Activated naive CD4-positive, alpha-beta T cell treated with anti-CD3 and anti-CD28 coated beads, Interleukin-2, amount 50 U/mL, for 72 hours (primary cell): Measurements from ENCODE around the gene RPL7L1. TPM values are rescaled to one million over a fixed set of nuclear protein-coding genes. Genes with fewer than 3 reads are reported as not detected.
A peak's percentile ranks its signal among the peaks of the same experiment; 100 is the strongest.
"Not testable (repeated sequence)": the region's sequence is repeated elsewhere in the genome, so short reads cannot be mapped to it uniquely, and the experiment has no call there.

Experiments
- ATAC-seq, 2 donors: fragments of 150-1000 bp; cut with Tn5 transposase; 2 replicates each; pipeline ENCODE4 v1.10.0; 2021; ENCODE audit warnings: mild to moderate bottlenecking in 2 of 2, moderate library complexity in 2 of 2
- DNase-seq, 2 donors: peaks; one replicate each; pipeline ENCODE4 v3.0.0; 2021 to 2022; ENCODE audit warnings: low spot score in 2 of 2
- H3K27ac Mint-ChIP-seq, 2 donors: one replicate each; pipeline ENCODE4 v1.8.0; 2022; ENCODE audit warnings: mild to moderate bottlenecking in 2 of 2, mixed read lengths in 2 of 2
- H3K36me3 Mint-ChIP-seq, 2 donors: one replicate each; pipeline ENCODE4 v1.8.0; 2022; ENCODE audit warnings: mixed read lengths in 2 of 2
- H3K9me3 Mint-ChIP-seq, 2 donors: one replicate each; pipeline ENCODE4 v1.8.0; 2022; ENCODE audit warnings: mixed read lengths in 2 of 2
- total RNA-seq, 2 donors: library from RNA; stranded (reverse); gene quantifications; one replicate each; pipeline ENCODE4 v1.2.3, GENCODE V29; 2022

The RPL7L1 gene
- 100 to 1,000 TPM; 120 to 125 TPM for total RNA-seq

- H3K27ac Mint-ChIP-seq, result peak within 1 kb of the TSS; percentile 98 to 100
- H3K36me3 Mint-ChIP-seq, result peaks cover 35 to 37% of the 10 kb centered on the region in 2 donors
- peak; percentile 79 to 89 for DNase-seq
- H3K9me3 Mint-ChIP-seq, result no peaks in the 10 kb centered on the region
- ATAC-seq, result peak; percentile 94 to 97
Observed at GRCh38 chr6:42879372-42880239, at the start of gene RPL7L1. RPL7L1 (plus strand) TSS chr6:42879616; CDS start chr6:42879911, 295 bp downstream.

- Mint-ChIP-seq H3K27ac (peak overlapping the region in 1 of 2 donors; percentile 49), H3K36me3 (peaks cover 11 to 13% of the 10 kb centered on the region in 2 donors), H3K9me3 (no peaks in the 10 kb centered on the region)
- ATAC-seq (no peak), DNase-seq (no peak)
Observed at GRCh38 chr6:42831237-42831636, 48.2 kb upstream of the RPL7L1 start.

GRCh38 chr6:42834056-42834455 lies 45.4 kb upstream of the RPL7L1 start:
- no peaks in the 10 kb centered on the region for H3K9me3 Mint-ChIP-seq
- H3K36me3 Mint-ChIP-seq, result peaks cover 7% of the 10 kb centered on the region in 2 donors
- DNase-seq, result no peak
- ATAC-seq, result no peak
- no peak overlapping the region for H3K27ac Mint-ChIP-seq

DNA sequence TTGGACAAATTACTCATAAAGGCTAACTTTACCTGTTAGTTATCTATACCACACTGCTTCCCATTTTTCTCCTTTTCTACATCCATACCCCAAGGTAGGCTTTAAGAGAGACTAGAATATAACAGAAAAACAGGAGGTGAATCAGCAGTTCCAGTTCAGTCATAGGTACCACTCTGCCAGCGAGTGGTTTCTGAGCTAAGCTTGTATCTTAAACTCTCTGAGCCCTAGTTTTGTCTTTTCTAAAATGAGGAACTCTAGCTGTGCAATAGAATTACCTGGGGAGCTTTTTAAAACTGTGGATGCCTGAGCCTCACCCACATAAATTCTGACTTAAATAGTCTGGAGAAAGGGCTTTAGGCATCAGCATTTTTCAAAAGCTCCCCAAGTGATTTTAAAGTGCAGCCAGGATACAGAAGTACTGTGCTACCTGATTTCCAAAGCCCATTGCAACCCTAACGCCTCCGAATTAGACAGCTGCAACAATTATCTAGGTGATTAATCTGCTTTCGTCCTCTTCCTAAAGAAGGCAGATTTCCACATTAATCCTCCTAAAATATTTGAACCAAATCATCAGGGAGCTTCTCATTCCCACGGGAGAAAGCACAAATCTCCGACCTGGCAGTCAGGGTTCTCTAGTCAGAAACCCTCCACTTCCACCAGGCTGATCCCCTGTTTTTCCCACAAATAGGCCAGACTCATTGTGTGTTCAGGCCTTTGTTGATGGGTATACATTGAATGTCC lies 37.4 kb upstream of the RPL7L1 start:
- Mint-ChIP-seq H3K36me3 (no peaks in the 10 kb centered on the region), H3K9me3 (no peaks in the 10 kb centered on the region), H3K27ac (peak overlapping the region; percentile 5 to 20)
- DNase-seq (no peak), ATAC-seq (peak; percentile 28 to 29)

DNA sequence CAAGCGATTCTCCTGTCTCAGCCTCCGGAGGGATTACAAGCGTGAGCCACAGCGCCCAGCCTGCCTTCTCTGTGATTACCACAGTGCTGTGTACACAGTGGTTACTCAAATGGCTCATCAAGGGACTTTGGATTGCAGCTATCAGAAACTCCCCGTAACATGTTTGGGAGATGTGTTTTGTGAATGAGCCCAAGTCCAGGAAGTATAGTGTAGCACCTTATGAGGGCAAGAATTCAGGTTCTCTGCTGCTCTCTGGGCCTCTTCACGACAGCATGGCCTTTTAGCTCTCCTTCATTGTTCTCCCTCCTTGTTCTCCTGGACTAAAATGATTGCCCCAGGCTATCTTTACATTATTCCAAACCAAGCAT lies 34.1 kb upstream of the RPL7L1 start:
- Mint-ChIP-seq H3K36me3 (no peaks in the 10 kb centered on the region), H3K27ac (no peak overlapping the region), H3K9me3 (no peaks in the 10 kb centered on the region)
- DNase-seq, result no peak
- no peak for ATAC-seq

DNA sequence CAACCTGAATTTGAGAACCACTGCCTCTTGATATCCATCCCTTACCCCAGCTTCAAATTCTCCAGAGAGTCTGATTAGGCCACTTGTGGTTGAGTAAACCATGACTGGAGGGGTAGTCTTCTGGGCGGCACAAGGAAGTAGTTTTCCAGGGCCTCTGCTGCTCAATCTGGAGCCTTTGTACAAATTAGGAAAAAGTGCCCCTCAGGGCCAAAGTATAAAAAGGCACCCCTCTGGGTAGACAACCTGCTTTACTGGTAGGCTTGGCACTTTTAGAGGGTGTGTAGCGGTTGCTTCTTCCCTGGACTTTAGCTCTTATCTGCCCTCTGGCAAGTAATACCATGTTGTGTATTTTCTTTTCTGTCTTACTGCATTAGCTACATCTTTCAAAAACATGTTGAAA lies 32.9 kb upstream of the RPL7L1 start:
- Mint-ChIP-seq H3K9me3 (no peaks in the 10 kb centered on the region), H3K36me3 (no peaks in the 10 kb centered on the region), H3K27ac (no peak overlapping the region)
- ATAC-seq (no peak), DNase-seq (no peak)

DNA sequence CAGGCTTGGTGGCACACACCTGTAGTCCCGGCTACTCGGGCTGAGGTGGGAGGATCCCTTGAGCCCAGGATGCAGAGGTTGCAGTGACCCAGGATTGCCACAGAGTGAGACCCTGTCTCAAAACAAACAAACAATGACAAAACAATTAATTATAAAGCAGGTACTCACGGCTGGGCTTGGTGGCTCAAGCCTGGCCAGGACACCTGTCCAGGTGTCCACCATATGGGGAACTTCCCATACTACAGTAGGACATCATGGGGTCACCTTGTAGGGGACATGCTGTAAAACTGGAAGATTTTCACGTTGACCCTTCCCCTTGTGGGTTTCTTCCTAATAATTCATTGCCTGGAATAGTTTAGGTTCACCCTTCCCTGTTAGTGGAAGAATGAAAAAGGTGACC lies 30.7 kb upstream of the RPL7L1 start:
- no peak for ATAC-seq
- H3K36me3 Mint-ChIP-seq, result no peaks in the 10 kb centered on the region
- no peak for DNase-seq
- peak overlapping the region in 1 of 2 donors; percentile 79 for H3K27ac Mint-ChIP-seq
- no peaks in the 10 kb centered on the region for H3K9me3 Mint-ChIP-seq

- ATAC-seq, result no peak
- Mint-ChIP-seq H3K27ac (peak overlapping the region in 1 of 2 donors; percentile 50), H3K9me3 (no peaks in the 10 kb centered on the region), H3K36me3 (no peaks in the 10 kb centered on the region)
- DNase-seq, result no peak
Observed at GRCh38 chr6:42851599-42851998, 27.8 kb upstream of the RPL7L1 start.

GRCh38 chr6:42860036-42860435 lies 19.4 kb upstream of the RPL7L1 start:
- no peak for DNase-seq
- ATAC-seq, result no peak
- no peaks in the 10 kb centered on the region for H3K9me3 Mint-ChIP-seq
- peaks cover 0 to 4% of the 10 kb centered on the region in 2 donors for H3K36me3 Mint-ChIP-seq
- no peak overlapping the region for H3K27ac Mint-ChIP-seq

DNA sequence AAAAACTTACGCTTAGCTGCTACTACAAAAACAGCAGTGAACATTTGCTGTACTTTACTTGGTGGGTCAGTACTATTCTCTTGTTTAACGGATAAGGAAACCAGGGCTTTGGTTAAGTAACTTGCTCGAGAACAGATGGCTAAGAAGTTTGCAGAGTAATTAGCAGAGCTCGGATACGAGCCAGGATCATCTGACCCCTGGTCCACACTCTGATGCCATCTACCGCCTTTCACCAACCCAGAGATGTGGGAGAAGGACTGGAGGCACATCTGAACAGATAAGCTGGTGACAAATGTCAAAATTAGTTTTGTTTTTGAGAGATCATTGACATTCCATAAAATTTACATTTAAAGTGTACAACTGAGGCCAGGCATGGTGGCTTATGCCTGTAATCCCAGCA lies 18.9 kb upstream of the RPL7L1 start:
- no peaks in the 10 kb centered on the region for H3K9me3 Mint-ChIP-seq
- DNase-seq (no peak), ATAC-seq (no peak)
- peaks cover 0 to 4% of the 10 kb centered on the region in 2 donors for H3K36me3 Mint-ChIP-seq
- H3K27ac Mint-ChIP-seq, result no peak overlapping the region

DNA sequence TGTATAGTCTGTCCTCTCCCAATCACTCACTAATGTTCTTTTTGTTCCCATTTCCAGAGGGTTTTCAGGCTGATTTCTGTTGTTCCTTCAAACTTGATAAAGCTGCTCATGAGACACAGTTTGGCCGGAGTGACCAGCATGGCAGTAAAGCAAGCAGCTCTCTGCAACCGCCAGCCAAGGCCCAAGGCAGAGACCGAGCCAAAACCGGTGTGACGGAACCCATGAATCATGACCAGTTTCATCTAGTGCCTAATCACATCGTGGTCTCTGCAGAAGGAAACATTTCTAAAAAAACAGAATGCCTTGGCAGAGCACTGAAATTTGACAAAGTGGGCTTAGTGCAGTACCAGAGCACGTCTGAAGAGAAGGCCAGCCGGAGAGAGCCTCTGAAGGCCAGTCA lies 14.8 kb upstream of the RPL7L1 start:
- H3K36me3 Mint-ChIP-seq, result no peaks in the 10 kb centered on the region
- DNase-seq (no peak), ATAC-seq (no peak)
- peak overlapping the region in 1 of 2 donors; percentile 58 for H3K27ac Mint-ChIP-seq
- no peaks in the 10 kb centered on the region for H3K9me3 Mint-ChIP-seq

DNA sequence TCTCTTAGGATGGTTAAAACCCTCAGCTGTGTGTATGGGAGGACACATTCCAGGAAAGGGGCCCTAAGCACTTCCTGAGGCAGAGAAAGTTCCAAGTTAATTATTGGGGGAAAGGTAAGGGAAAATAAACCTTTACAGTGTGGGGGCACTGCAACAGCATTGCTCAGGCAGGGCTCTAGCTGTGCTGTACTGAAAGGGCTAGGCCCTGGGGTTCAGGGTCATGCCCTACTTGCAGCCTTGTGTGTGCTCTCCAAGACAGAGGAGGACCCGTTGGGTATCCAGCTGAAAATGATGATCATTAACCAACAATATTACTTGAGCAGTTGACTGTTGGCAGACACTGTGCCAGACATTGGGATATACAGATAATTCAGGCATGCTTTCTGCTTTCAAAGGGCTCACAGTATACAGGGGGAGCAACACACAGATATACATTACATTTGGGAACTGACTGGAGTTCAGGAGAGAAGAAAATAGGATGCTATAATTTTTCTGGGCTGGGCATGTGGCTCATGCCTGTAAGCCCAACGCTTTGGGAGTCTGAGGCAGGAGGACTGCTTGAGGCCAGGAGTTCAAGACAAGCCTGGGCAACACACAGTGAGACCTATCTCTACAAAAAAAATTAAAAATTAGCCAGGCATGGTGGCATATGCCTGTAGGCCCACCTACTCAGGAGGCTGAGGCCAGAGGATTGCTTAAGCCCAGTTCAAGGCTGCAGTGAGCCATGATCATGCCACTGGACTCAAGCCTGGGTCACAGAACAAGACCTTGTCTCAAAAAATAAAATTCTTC lies 9.1 kb upstream of the RPL7L1 start:
- Mint-ChIP-seq H3K27ac (peak overlapping the region; percentile 56 to 63), H3K36me3 (no peaks in the 10 kb centered on the region), H3K9me3 (no peaks in the 10 kb centered on the region)
- DNase-seq, result no peak
- ATAC-seq, result no peak

- DNase-seq (no peak), ATAC-seq (no peak)
- Mint-ChIP-seq H3K36me3 (no peaks in the 10 kb centered on the region), H3K27ac (peak overlapping the region; percentile 9 to 59), H3K9me3 (no peaks in the 10 kb centered on the region)
Observed at GRCh38 chr6:42871711-42872110, 7.7 kb upstream of the RPL7L1 start.

DNA sequence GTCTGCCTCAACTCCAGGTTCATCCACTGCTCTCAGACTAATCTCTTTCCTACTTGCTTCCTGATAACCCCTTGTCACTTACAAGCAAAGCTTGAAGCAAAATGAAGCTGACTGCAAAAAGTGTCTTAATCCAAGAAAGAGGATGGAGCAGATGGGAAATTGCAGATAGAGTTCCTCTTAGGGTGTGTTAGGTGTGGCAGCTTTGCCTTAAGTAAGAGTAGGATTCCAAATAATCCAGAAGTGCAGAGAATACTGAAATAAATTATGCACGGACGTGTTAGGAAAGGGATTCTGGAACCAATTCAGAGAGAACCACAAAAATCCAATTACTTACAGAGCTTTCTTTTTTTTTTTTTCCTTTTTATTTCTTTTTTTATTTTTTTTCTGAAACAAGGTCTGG lies 6.1 kb upstream of the RPL7L1 start:
- Mint-ChIP-seq H3K36me3 (no peaks in the 10 kb centered on the region), H3K27ac (no peak overlapping the region), H3K9me3 (no peaks in the 10 kb centered on the region)
- no peak for ATAC-seq
- no peak for DNase-seq

- peaks cover 20 to 22% of the 10 kb centered on the region in 2 donors for H3K36me3 Mint-ChIP-seq
- no peaks in the 10 kb centered on the region for H3K9me3 Mint-ChIP-seq
- DNase-seq (no peak), ATAC-seq (no peak)
- H3K27ac Mint-ChIP-seq, result peak overlapping the region; percentile 29 to 98
Observed at GRCh38 chr6:42877695-42878094, 1.7 kb upstream of the RPL7L1 start.

GRCh38 chr6:42880240-42880817 lies 913 bp downstream of the RPL7L1 start:
- DNase-seq, H3K9me3 Mint-ChIP-seq, ATAC-seq: not testable (repeated sequence)
- Mint-ChIP-seq H3K36me3 (peaks cover 35 to 42% of the 10 kb centered on the region in 2 donors), H3K27ac (peak overlapping the region; percentile 98 to 100)
